Islet of Langerhans (tissue), 1 donor: ENCODE measurements around the gene TMOD3.
"Not testable (repeated sequence)": the region's sequence is repeated elsewhere in the genome, so short reads cannot be mapped to it uniquely, and the experiment has no call there.

Experiments used
- FAIRE-seq: peaks from one replicate; lab custom pipeline; 2011; peaks lifted over from hg19 to GRCh38; lab: Jason Lieb, UNC

The TMOD3 gene

DNA sequence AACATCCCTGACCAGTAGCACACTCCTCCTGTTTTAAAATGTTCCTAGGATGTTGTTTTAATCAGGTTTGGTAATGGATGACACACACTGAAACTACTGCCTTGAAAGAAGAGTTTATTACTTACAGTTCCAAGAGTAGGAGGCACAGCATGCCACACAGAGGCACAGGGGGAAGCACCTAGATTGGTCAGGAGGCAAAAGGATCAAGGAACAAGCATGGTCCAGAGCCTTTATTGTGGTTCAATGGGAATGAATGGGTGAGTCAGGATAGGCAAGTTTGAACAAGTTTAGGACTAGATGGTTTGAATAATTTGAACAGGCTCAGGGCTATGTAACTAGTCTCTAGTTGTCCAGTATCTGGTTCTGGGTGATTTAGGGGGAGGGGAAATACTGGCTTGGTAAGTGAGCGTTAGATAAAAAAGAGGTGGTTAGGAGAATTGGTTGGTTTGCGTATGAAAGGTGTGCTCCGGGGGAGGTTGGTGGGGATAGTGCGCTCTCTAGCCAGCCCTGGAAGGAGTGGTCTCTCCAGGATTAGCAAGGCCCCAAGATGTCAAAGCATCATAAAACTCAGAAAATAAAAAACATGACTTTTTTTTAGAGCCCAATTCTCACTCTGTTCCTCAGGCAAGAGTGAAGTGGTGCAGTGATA, 35.1 kb downstream of the TMOD3 start:
- FAIRE-seq, result no peak

DNA sequence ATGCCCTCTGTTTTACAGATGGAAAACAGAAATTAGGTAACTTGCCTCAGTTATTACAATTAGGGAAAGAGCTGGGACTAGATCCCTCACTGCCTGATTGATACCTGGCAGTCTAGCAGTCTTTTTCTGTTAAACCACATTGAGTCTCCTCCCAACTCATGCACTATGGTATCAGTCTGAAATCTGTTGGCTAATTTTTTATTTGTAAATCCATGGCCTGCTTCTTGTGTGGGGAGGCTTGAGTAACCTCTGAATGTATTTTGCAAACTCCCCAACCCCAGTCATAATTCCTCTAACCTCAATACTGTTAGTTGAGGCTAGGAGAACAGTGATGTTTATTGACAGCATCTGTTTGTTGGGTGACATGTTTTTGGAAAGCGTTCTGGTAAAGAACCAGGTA, 35.9 kb downstream of the TMOD3 start:
- FAIRE-seq, result no peak

DNA sequence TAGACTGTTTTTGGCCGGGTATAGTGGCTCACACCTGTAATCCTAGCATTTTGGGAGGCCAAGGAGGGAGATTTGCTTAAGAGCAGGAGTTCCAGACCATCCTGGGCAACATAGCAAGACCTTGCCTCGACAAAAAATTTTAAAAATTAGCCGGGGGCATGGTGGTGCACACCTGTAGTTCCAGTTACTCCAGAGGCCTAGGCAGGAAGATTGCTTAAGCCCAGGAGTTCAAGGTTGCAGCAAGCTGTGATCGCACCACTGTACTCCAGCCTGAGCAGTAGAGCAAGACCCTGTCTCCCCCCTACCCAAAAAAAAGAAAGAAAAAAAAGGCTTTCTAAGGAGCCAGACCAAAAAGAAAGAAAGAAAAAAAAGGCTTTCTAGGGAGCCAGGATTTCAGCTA, 36.7 kb downstream of the TMOD3 start:
- no peak for FAIRE-seq

DNA sequence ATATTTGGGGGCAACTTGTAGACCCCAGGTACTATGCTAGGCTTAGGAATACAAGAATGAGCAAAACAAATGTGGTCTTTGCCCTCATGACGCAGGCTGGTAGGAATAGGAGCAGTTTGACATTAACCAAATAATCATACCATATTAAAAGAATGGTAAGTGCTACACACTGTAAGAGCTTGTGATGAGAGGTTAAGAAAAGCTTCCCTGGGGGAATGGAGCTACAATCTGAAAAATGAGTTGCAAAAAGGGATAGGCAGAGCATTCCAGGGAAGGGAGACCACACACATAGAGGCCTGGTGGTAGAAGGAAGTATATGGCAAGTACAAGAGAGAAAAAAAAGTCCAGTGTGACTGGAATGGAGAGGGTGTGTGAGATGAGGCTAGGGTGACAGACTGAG, 37.3 kb downstream of the TMOD3 start:
- FAIRE-seq, result no peak

DNA sequence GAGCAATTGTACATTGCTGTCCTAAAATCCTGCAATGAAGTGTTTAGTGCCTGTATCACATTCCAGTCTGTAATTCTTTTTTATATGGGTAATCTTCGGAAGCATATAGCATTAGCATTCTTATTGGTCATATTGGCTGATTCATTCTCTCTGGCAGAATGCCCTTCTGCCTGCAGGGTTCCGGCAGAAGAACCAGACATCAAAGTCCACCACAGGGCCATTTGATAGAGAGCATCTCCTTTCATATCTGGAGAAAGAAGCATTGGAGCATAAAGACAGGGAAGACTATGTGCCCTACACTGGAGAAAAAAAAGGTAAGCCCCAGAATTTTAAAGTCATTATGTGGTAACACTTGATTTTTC, 39.6 kb downstream of the TMOD3 start:
- no peak for FAIRE-seq

DNA sequence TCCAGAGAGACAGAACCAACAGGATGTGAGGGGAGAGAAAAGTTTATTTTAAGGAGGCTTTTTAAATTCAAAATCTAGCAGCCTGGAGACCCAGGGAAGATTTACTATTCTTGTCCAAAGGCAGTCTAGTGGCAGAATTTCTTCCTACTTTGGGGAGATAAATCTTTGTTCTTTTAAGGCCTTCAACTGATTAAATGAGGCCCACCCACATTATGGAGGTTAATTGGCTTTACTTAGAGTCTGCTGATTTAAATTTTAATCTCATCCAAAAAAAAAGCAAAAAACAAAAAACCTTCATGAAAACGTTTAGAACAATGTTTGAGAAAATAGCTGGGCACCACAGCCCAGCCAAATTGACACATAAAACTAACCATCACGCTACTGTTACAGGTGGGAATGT, 41.3 kb downstream of the TMOD3 start:
- no peak for FAIRE-seq

DNA sequence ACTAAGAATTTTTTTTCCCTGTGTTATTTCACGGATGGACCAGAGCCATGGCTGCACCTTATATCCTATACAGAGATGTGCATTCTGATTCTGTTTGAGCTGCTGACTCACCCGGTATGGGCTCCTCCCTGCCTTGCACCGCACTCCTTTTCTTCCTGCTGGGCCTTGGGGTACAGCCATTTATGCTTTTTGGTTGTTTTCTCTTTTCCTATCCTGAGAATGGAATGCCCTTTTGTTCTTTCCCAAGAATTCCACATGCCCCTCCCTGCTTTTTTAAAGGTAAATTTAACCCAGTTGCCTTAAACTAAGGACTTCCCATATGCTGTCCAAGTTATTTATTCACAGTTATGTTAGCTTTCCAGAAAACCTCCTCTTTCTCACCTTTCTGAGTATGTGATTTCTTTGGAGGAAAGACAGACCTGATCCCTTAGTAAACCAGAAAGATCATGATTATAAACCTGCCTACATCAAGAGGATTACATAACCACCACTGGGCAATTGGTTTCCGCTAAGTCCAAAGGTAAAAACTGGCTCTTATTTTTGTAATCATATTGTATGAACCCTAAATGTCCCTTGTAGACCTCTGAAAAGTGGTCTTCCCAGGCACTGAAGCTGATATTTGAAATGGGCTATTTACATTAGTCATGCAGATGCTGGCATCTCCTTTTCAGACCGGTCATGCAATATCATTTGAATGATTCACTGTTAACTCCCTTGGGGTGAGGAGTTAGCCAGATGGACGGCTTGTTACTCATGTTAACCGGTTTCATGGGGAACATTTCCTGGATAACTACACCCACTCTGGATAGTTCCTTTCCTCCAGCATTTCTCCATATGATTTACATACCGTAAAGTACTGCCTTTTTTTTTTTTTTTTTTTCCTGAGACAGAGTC, 45.5 kb downstream of the TMOD3 start:
- FAIRE-seq, result peak; percentile 60

DNA sequence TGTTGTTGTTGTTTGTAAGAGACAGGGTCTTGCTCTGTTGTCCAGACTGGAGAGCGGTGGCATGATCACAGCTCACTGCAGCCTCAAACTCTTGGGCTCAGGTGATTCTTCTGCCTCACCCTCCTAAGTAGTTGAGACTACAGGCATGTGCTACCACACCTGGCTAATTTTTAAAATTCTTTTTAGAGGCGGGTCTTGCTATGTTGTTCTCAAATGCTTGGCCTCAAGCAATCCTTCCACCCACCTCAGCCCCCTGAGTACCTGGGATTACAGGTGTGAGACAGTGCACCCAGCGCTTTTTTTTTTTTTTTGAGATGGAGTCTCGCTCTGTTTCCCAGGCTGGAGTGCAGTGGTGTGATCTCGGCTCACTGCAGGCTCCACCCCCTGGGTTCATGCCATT, 46.7 kb downstream of the TMOD3 start:
- FAIRE-seq, result no peak

DNA sequence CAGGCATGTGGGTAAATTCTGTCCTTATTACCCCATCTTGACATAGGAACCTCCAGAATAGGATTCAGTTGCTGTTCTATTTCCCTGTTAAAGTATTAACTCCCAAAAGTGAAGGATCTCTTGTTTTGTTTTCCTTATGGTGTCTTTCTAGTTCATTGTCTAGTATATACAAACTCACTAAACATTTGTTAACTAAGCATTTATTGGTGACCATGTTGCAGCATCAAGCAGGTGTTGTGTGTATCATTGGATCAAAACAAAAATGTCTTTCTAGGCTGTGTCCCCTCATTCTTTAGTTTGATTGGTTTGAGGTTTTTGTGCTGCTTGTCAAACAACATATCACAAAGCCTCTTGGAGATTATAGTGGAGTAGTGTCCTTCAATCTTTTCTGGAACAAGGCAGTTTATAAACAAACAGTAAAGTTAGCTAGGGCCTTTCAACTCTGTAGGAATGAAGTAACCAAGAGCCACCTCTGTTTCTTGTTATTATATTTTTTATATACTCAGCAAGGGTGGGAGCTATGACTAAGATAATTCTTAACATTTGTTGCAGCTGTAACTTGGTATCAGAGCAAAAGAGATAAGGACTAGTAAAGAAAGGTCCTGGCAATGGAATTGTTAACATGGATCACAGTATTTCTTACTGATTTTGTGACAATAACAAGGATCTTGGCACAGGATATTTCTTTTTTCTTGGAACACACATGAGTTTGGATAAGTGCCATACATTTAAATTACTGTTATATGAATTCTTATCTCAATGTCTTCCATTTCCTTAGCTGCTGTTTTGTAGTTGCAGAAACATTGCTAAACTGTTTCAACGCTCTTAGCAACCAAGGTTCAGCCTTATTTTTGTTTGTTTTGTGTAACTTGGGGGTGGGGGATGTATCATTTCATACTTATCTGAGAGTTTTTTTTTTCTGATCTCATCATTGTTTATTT, 49.3 kb downstream of the TMOD3 start:
- peak; percentile 17 for FAIRE-seq

DNA sequence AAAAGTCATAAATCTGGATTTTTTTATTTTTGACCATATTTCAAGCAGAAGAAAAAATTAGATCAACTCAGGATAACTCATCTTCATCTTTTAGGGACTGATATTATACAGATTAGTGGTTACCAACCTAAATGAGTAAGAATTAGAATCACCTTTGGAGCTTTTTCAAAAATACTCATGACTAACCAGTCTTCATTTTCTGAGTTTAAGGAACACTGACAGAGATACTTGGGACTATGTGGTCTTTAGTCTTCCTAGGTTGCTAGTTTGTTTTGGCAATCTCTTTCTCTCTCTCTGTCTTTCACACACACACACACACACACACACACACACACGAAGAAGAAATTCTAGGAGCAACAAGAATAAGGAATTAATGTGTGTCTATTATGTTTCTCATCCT, 50.1 kb downstream of the TMOD3 start:
- FAIRE-seq, result no peak

DNA sequence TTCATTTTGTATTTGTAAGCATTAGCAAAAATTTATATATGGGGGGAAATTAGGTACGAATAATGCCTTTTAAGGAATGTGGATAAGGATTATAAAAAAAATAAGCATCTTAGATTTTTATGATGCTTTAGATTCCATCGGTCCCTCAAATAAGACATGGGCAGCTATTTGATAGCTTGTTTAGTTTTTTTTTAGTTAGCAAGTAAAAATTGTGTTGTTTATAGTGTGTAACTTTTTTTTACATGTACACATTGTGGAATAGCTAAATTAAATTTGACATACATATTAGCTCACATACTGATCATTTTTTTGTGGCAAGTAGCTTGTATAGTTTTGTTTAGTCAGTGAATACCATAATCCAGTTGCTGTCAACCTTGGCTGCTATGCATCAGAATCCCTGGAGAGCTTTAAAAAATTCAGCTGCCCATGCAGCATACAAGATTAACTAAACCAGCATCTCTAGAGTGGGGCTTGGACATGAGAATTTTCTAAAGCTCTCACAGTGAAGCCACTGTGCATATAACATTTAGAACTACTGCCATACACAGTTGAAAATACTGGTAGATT, 53.9 kb downstream of the TMOD3 start:
- no peak for FAIRE-seq

DNA sequence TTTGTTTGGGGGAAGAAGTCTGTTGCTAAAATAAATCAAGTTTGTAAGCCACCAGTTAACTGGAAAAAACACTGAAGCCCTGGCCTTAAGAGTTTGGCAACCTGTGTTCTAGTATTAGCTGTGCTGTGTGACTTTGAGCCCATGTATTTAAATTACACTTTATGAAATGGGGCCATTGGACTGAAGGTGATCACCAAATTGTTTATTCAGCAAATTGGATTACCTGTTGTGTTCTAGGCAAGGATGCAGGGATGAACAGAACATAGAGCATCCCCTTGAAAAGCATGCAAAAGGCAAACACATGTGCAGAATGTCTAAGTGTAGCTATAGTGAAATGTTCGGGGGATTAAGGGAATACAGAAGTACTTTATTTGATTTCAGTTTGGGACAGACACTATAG, 54.6 kb downstream of the TMOD3 start:
- no peak for FAIRE-seq

DNA sequence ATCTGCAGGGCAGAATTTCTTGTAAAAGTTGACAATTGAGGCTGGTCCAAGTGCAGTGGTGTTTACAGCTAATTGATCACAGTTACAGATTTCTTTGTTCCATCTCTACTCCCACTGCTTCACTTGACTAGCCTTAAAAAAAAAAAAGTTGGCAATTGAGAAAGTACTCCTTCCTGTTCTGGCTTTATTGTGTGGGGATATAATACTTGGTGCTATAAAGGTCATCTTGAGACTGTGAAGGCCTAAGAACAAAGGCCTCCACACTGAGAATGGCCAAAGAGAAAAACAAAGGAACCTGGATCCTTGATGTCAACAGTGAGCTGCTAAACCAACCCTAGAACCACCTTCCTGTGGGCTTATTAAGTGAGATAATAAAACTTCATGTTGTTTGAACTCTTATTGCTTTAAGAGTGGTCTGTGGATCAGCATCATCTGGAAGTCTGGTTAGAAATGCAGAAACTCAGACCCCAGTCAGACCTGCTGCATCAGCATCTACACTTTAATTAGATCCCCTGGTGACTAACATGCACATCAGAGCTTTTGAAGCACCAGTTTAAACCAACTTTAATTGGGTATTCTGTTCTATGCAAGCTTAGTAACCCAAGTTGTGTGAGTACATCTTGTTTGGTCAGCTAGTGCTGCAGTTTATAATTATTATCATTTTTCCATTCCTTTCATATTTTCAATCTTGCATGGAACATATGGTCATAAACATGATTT, 55.2 kb downstream of the TMOD3 start:
- no peak for FAIRE-seq

DNA sequence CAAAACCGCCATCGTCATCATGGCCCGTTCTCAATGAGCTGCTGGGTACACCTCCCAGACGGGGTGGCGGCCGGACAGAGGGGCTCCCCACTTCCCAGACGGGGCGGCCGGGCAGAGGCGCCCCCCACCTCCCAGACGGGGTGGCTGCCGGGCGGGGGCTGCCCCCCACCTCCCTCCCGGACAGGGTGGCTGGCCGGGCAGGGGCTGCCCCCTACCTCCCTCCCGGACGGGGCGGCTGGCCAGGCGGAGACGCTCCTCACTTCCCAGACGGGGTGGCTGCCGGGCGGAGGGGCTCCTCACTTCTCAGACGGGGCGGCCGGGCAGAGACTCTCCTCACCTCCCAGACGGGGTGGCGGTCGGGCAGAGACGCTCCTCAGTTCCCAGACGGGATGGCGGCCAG, 56.3 kb downstream of the TMOD3 start:
- FAIRE-seq, result not testable (repeated sequence)

DNA sequence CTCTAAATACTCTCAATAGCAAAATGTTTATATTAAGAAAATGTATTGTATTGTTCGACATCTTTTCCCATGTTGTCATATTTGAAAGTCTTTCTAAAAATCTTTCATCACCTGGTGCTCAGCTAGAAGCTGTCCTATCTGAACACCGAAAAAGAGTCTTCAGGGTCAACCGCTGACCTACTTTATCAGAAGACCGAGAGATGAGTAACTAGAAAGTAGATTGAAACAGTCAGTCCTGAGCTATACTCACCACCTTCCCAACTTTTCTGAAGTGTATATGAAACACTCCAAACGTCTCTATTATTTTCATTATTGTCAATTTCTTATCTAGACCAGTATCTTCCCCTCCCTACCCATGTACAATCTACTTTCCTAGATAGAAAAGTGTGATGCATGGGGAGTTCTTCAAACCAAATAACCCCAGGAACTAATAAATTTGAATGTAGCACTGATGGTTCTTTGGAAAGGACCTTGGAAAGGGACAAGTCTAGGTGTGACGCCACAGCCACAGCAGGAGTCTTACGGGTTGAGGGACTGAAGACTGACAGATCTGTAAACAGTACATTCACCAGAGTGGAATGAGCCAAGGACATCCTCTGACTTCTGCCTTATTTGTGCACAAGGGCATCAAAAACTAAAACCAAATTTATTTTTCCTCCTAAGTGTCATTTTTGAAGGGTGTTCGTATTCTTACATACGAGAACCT, 58.6 kb downstream of the TMOD3 start:
- FAIRE-seq, result no peak

DNA sequence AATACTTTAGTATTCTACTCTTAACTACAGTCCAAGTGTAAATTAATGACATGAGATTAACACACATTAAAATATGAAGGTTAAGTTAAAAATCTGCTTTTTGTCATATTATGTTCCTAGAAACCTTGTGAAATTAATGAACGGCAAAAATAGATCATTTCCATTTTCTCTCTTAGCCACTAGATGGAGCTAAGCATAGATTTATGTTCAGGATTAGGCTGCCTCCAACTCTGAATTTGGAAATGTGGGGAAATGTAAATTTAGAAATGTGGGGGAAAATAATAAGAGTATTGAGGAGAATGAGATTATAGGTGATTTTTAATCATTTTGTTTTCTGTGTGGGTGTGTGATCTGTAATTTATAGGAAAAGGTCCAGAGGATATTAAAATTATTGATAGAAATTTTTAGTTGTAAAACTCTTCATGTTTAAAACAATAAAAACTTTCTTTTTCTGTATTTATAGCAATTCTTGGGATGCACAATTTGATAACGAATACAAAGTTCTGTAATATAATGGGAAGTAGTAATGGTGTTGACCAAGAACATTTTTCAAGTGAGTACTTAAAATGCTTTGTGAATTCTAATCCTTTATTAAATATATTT, 59.2 kb downstream of the TMOD3 start:
- peak; percentile 99 for FAIRE-seq

DNA sequence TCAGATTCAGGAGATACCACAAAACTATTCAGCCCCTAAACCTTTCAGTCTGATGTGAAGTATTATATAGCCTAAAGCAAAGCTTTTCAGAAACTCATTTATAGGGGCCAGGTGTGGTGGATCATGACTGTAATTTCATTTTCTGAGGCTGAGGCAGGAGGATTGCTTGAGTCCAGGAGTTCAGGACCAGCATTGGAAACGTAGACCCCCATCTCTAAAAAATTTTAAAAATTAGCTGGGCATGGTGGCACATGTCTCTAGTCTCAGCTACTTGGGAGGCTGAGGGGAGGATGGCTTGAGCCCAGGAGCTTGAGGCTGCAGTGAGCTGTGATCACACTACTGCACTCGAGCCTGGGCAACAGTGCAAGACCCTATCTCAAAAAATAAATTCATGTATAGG, 60.0 kb downstream of the TMOD3 start:
- FAIRE-seq, result no peak

DNA sequence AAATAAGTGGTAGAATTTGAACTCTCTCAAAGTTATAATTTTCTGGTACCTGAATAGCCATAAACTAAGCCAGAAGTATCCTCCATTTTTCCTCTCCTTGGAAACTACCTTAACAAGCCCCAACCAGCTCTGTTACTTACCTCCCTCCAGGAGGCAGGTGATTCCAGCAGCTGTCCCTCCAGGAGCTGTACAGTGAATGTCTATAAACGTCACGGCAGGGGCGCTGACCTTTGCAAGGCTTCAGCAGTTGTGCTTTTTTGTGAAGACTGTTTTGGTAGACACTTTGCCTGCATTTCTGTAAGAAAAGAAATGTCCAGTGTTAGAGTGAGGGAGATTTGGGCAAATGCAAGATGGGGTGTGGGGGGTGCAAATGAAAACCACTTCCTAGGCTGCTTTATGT, 75.0 kb downstream of the TMOD3 start:
- no peak for FAIRE-seq

DNA sequence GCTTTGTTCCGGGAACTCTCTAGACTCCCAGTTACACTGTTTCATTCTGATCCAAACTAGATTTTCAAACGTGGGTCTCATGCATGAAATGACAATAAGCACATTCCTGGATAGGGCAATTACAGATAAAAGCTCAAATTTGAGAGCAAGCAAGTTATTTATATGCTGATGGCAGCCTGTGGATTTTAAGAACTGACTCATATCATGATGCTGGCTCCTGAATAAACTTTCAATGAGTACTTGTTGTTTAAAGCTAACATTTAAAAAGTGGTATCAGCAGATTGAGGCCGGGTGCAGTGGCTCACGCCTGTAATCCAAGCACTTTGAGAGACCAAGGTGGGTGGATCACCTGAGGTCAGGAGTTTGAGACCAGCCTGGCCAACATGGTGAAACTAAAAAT, 75.5 kb downstream of the TMOD3 start:
- FAIRE-seq, result no peak

DNA sequence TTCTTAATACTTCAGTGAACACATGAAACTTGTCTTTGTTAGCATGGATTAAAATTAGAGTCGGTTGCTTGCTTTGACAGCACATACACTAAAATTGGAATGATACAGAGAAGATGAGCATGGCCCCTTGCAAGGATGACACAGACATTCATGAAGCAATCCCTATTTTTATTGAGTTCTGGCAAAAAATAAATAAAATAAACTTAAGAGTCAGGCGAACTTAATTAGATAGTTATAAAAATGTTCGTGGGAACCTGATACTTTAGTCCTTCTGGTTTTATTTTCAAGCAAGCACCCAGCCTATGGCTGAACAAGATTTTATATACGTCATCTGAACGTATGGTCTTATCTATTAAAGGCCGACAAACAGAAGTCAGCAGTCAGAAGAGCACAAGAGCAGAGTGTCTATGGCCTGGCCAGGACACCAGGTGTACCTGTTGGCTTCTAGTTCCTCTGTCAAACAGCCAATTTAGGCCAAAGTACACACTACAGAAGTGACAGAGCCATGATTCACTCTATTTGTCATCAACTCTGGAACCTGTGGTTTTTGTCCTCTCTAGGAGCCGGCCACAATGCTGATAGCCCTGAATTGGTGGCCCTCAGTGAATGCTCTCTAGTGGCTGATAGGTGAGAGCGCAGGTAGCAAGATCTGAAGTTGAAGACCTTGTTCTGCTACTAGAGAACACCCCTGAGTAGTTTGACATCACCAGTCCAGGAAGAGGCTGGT, 77.8 kb downstream of the TMOD3 start:
- peak; percentile 88 for FAIRE-seq
